Lung (tissue), 12 donors: ENCODE results near the gene PDF. TPM values are rescaled to one million over a fixed set of nuclear protein-coding genes. Genes with fewer than 3 reads are reported as not detected.

ENCODE experiments used
- ATAC-seq: fragments of 200-7000 bp; cut with Tn5 transposase; one replicate; pipeline ENCODE4 v1.9.1; 2020; ENCODE audit warnings: moderate number of reproducible peaks; ENCODE audit not compliant: insufficient read depth, low FRiP score
- DNase-seq, 3 donors: peaks; one replicate each; pipeline ENCODE4 v3.0.0-alpha.2; 2013 to 2017
- H3K27ac ChIP-seq, 2 donors: one replicate each; pipeline ENCODE4 v1.5.1; 2013; ENCODE audit warnings: mild to moderate bottlenecking in 2 of 2, moderate library complexity in 2 of 2, control low read depth in 1 of 2, inconsistent platforms in 1 of 2, low read depth in 1 of 2, low read length in 1 of 2
- H3K27me3 ChIP-seq, 3 donors: one replicate each; pipeline ENCODE4 v1.5.1; 2013; ENCODE audit warnings: low read length in 2 of 3; ENCODE audit not compliant: control insufficient read depth in 3 of 3, insufficient read depth in 3 of 3
- H3K36me3 ChIP-seq, 4 donors: one replicate each; pipeline ENCODE4 v1.5.1; 2013; ENCODE audit warnings: low read length in 4 of 4, mild to moderate bottlenecking in 1 of 4, moderate library complexity in 1 of 4; ENCODE audit not compliant: control insufficient read depth in 4 of 4, insufficient read depth in 4 of 4
- H3K4me1 ChIP-seq, 5 donors: one replicate each; pipeline ENCODE4 v1.5.1; 2013; ENCODE audit warnings: low read length in 5 of 5, mild to moderate bottlenecking in 2 of 5, moderate library complexity in 1 of 5; ENCODE audit not compliant: control insufficient read depth in 5 of 5, insufficient read depth in 5 of 5
- H3K4me3 ChIP-seq: one replicate; pipeline ENCODE4 v1.5.1; 2013; ENCODE audit warnings: mild to moderate bottlenecking, control low read depth, moderate library complexity
- H3K9ac ChIP-seq, 2 donors: one replicate each; pipeline ENCODE4 v1.5.1; 2013; ENCODE audit warnings: low read length in 2 of 2, control low read depth in 1 of 2; ENCODE audit not compliant: insufficient read depth in 1 of 2
- H3K9me3 ChIP-seq, 4 donors: one replicate each; pipeline ENCODE4 v1.5.1; 2013; ENCODE audit warnings: low read length in 3 of 4, mild to moderate bottlenecking in 1 of 4, moderate library complexity in 1 of 4; ENCODE audit not compliant: control insufficient read depth in 4 of 4, insufficient read depth in 3 of 4
- WGBS, 2 donors: extraction: QIAGEN DNeasy Blood & Tissue Kit; methylation state at CpG; one replicate each; pipeline ENCODE4 v1.1.7; 2013; 5-methylcytosine and 5-hydroxymethylcytosine counted together
- polyA plus RNA-seq, 2 donors: library from polyadenylated mRNA; stranded (reverse); fragments of 200-250 nt; gene quantifications; one replicate each; pipeline ENCODE4 v1.2.1, GENCODE V29; 2013
- total RNA-seq, 2 donors: library from RNA; depleted of rRNA in 1 of 2; stranded (reverse); fragments of >200 nt in 1 of 2; gene quantifications; one replicate each; pipeline ENCODE4 v1.2.1, GENCODE V29; 2014 to 2021
- TF ChIP-seq, protein P1 (sequence below): IDR thresholded peaks from 2 replicates; pipeline ENCODE4 v1.5.1; 2012; ENCODE audit warnings: mild to moderate bottlenecking; ENCODE audit errors: control extremely low read depth, extremely low read depth
- donor health status: control.
- donor health status: control.
- donor health status: Bipolar disorder and iron deficiency.
- donor health status: healthy.
- donor health status: DM: yes; HTN: yes; CAD: no.

Gene PDF
- total and polyA plus RNA-seq, 4 donors: 6.0 to 16.6 (median 9.1) TPM

DNA sequence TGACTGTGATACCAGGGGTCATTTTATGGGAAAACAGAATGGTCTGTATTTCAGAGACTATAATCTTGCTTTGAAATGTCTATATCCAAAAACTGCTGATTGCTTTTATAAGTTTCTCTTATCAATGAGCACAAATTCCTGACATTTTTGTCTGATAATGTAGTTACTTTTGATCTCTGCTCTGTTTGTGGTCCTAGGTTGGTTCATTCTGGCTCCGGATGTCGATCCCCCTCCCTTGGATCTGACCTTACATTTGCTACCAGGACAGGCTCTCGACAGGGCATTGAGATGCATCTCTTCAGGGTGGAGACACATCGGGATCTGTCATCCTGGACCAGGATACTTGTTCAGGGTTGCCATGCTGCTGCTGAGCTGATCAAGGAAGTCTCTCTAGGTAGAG is 46.5 kb downstream of the PDF start:
- no peaks in the 10 kb centered on the region for H3K9me3 ChIP-seq
- ATAC-seq: no peak
- no peak for DNase-seq
- no peak overlapping the region for H3K27ac ChIP-seq
- no peak overlapping the region for H3K4me3 ChIP-seq
- TF ChIP-seq, protein P1, sequence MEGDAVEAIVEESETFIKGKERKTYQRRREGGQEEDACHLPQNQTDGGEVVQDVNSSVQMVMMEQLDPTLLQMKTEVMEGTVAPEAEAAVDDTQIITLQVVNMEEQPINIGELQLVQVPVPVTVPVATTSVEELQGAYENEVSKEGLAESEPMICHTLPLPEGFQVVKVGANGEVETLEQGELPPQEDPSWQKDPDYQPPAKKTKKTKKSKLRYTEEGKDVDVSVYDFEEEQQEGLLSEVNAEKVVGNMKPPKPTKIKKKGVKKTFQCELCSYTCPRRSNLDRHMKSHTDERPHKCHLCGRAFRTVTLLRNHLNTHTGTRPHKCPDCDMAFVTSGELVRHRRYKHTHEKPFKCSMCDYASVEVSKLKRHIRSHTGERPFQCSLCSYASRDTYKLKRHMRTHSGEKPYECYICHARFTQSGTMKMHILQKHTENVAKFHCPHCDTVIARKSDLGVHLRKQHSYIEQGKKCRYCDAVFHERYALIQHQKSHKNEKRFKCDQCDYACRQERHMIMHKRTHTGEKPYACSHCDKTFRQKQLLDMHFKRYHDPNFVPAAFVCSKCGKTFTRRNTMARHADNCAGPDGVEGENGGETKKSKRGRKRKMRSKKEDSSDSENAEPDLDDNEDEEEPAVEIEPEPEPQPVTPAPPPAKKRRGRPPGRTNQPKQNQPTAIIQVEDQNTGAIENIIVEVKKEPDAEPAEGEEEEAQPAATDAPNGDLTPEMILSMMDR: no peak
- peaks cover 0 to 5% (median 0%) of the 10 kb centered on the region in 5 donors for H3K4me1 ChIP-seq
- WGBS, 2 donors: 84 to 88% methylated on average over 4 of the region's 4 CpGs
- H3K36me3 ChIP-seq: peaks cover 0 to 13% (median 5%) of the 10 kb centered on the region in 4 donors
- no peak overlapping the region for H3K9ac ChIP-seq
- no peaks in the 10 kb centered on the region for H3K27me3 ChIP-seq

DNA sequence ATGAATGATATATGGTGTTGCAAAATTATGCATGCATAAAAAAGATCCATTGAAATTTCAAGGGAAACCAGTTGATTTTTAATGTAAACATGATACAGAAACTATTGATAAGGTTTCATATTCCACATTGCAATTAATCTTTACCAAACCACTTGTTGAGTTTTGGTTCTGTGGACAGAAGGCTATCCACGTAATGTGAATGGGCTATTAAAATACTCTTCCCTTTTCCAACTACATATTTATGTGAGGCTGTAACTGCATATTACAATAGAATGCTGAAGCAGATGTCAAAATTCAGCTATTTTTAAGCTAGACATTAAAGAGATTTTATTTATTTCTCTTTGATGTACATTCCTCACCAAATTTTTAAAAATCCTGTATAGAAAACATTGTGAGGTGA is 53.0 kb downstream of the PDF start:
- TF ChIP-seq, protein P1: no peak
- no peak overlapping the region for H3K4me3 ChIP-seq
- no peak overlapping the region for H3K9ac ChIP-seq
- no peaks in the 10 kb centered on the region for H3K9me3 ChIP-seq
- H3K27me3 ChIP-seq: no peaks in the 10 kb centered on the region
- ATAC-seq: no peak
- H3K27ac ChIP-seq: no peak overlapping the region
- 38 to 86% methylated on average over 1 of the region's 1 CpG for WGBS, 2 donors
- H3K36me3 ChIP-seq: peaks cover 0 to 7% (median 3%) of the 10 kb centered on the region in 4 donors
- DNase-seq: peak in 1 of 3 donors; percentile 18
- H3K4me1 ChIP-seq: peaks cover 0 to 31% (median 2%) of the 10 kb centered on the region in 5 donors

Other genes with a start within 250 kb of the PDF start
- 10 to 100 TPM; 24.0 to 37.5 TPM for gene HAS3, start 224.9 kb downstream of the PDF start, total RNA-seq
- gene HAS3, start 224.9 kb downstream of the PDF start, polyA plus RNA-seq: 10 to 100 TPM in 1 of 2 donors, 1 to 10 TPM in 1; 5.1 to 14.0 TPM
- gene CHTF8, start 198.0 kb downstream of the PDF start, total RNA-seq: 100 to 1,000 TPM in 1 of 2 donors, 10 to 100 TPM in 1; 92.5 to 101 TPM
- gene CHTF8, start 198.0 kb downstream of the PDF start, polyA plus RNA-seq: 10 to 100 TPM; 26.0 to 70.5 TPM
- 10 to 100 TPM; 18.1 to 34.5 TPM for gene UTP4, start 197.9 kb downstream of the PDF start, total RNA-seq
- gene UTP4, start 197.9 kb downstream of the PDF start, polyA plus RNA-seq: 10 to 100 TPM; 21.4 to 30.5 TPM
- 10 to 100 TPM; 32.5 to 42.8 TPM for gene SNTB2, start 143.4 kb downstream of the PDF start, total RNA-seq
- gene SNTB2, start 143.4 kb downstream of the PDF start, polyA plus RNA-seq: 1 to 10 TPM; 4.5 to 5.8 TPM
- 10 to 100 TPM; 25.3 to 26.6 TPM for gene VPS4A, start 19.2 kb downstream of the PDF start, total RNA-seq
- gene VPS4A, start 19.2 kb downstream of the PDF start, polyA plus RNA-seq: 10 to 100 TPM; 27.2 to 31.8 TPM
- gene COG8, start 9.0 kb upstream of the PDF start, total RNA-seq: 10 to 100 TPM; 33.7 to 36.3 TPM
- gene COG8, start 9.0 kb upstream of the PDF start, polyA plus RNA-seq: 10 to 100 TPM; 18.3 to 18.9 TPM
- 10 to 100 TPM; 16.4 to 23.2 TPM for gene NIP7, start 9.2 kb upstream of the PDF start, total RNA-seq
- gene NIP7, start 9.2 kb upstream of the PDF start, polyA plus RNA-seq: 10 to 100 TPM; 14.5 to 17.7 TPM
- under 1 TPM; 0.65 to 0.95 TPM for gene TMED6, start 21.2 kb upstream of the PDF start, total RNA-seq
- under 1 TPM; 0.24 to 0.32 TPM for gene TMED6, start 21.2 kb upstream of the PDF start, polyA plus RNA-seq
- gene TERF2, start 55.4 kb upstream of the PDF start, total RNA-seq: 10 to 100 TPM; 24.6 to 26.6 TPM
- 10 to 100 TPM in 1 of 2 donors, 1 to 10 TPM in 1; 8.2 to 11.7 TPM for gene TERF2, start 55.4 kb upstream of the PDF start, polyA plus RNA-seq
- gene CYB5B, start 94.0 kb upstream of the PDF start, total RNA-seq: 100 to 1,000 TPM in 1 of 2 donors, 10 to 100 TPM in 1; 69.8 to 103 TPM
- 10 to 100 TPM; 68.1 to 81.6 TPM for gene CYB5B, start 94.0 kb upstream of the PDF start, polyA plus RNA-seq
- 100 to 1,000 TPM in 1 of 2 donors, 10 to 100 TPM in 1; 39.6 to 111 TPM for gene NFAT5, start 235.4 kb upstream of the PDF start, total RNA-seq
- gene NFAT5, start 235.4 kb upstream of the PDF start, polyA plus RNA-seq: 1 to 10 TPM; 5.2 to 5.4 TPM